Liver (tissue), 9 donors: Measurements from ENCODE around the gene UNC13A. TPM values are rescaled to one million over a fixed set of nuclear protein-coding genes. Genes with fewer than 3 reads are reported as not detected.

Experiments used
- DNase-seq: peaks from one replicate; pipeline ENCODE4 v3.0.0-alpha.2; 2017; ENCODE audit warnings: low spot score
- H3K27ac ChIP-seq, 2 donors: one replicate each; pipeline ENCODE4 v1.7.0; 2013; ENCODE audit warnings: inconsistent platforms in 2 of 2, low read length in 2 of 2, control low read depth in 1 of 2, low read depth in 1 of 2, mild to moderate bottlenecking in 1 of 2
- H3K27me3 ChIP-seq, 4 donors: one replicate each; pipeline versions ENCODE4 v1.6.1 to v1.7.0; 2013; ENCODE audit warnings: low read length in 3 of 4, inconsistent platforms in 1 of 4, mild to moderate bottlenecking in 1 of 4, moderate library complexity in 1 of 4; ENCODE audit not compliant: control insufficient read depth in 4 of 4, insufficient read depth in 4 of 4
- H3K36me3 ChIP-seq, 4 donors: one replicate each; pipeline versions ENCODE4 v1.6.1 to v1.7.0; 2013; ENCODE audit warnings: low read length in 3 of 4, mild to moderate bottlenecking in 3 of 4, low read depth in 1 of 4, moderate library complexity in 1 of 4; ENCODE audit not compliant: control insufficient read depth in 4 of 4, insufficient read depth in 3 of 4
- H3K4me1 ChIP-seq, 4 donors: one replicate each; pipeline versions ENCODE4 v1.6.1 to v1.7.0; 2013; ENCODE audit warnings: low read length in 3 of 4, mild to moderate bottlenecking in 3 of 4, moderate library complexity in 1 of 4; ENCODE audit not compliant: control insufficient read depth in 4 of 4, insufficient read depth in 4 of 4
- H3K4me3 ChIP-seq, 3 donors: one replicate each; pipeline versions ENCODE4 v1.6.1 to v1.7.0; 2013; ENCODE audit warnings: low read length in 3 of 3, control low read depth in 1 of 3, low read depth in 1 of 3, mild to moderate bottlenecking in 1 of 3
- H3K9ac ChIP-seq, 2 donors: one replicate each; pipeline ENCODE4 v1.7.0; 2013; ENCODE audit warnings: low read length in 2 of 2, mild to moderate bottlenecking in 2 of 2, moderate library complexity in 2 of 2, control low read depth in 1 of 2, low read depth in 1 of 2
- H3K9me3 ChIP-seq, 4 donors: one replicate each; pipeline versions ENCODE4 v1.6.1 to v1.7.0; 2013; ENCODE audit warnings: low read length in 3 of 4; ENCODE audit not compliant: control insufficient read depth in 4 of 4
- ATF3 ChIP-seq: IDR thresholded peaks from 2 replicates; pipeline ENCODE4 v1.6.1; 2016; ENCODE audit warnings: antibody characterized with exemption
- CTCF ChIP-seq: fragments of 150-350 bp; IDR thresholded peaks from 2 replicates; pipeline ENCODE4 v1.5.1; 2017; ENCODE audit warnings: improper control_type of control experiment, low read depth, low read length; ENCODE audit not compliant: missing input control
- EGR1 ChIP-seq, 2 donors: IDR thresholded peaks; 2 replicates each; pipeline ENCODE4 v1.6.1; 2016 to 2018; ENCODE audit warnings: antibody characterized with exemption in 2 of 2, low read depth in 2 of 2
- FOXA1 ChIP-seq: IDR thresholded peaks from 2 replicates; pipeline ENCODE4 v1.6.1; 2016; ENCODE audit warnings: antibody characterized with exemption
- FOXA2 ChIP-seq: IDR thresholded peaks from 2 replicates; pipeline ENCODE4 v1.6.1; 2016; ENCODE audit warnings: antibody characterized with exemption
- GABPA ChIP-seq, 2 donors: IDR thresholded peaks in 1 of 2; conservative IDR thresholded peaks in 1 of 2; 2 replicates each; pipeline ENCODE4 v1.6.1; 2016; ENCODE audit warnings: antibody characterized with exemption in 2 of 2, mild to moderate bottlenecking in 1 of 2, moderate library complexity in 1 of 2
- HNF4A ChIP-seq, 2 donors: conservative IDR thresholded peaks; 2 replicates each; pipeline ENCODE4 v1.6.1; 2016; ENCODE audit warnings: antibody characterized with exemption in 2 of 2, mild to moderate bottlenecking in 2 of 2
- HNF4G ChIP-seq: IDR thresholded peaks from 2 replicates; pipeline ENCODE4 v1.6.1; 2016; ENCODE audit warnings: antibody characterized with exemption
- JUND ChIP-seq, 2 donors: IDR thresholded peaks; 2 replicates each; pipeline ENCODE4 v1.6.1; 2016; ENCODE audit warnings: antibody characterized with exemption in 2 of 2
- MAX ChIP-seq: IDR thresholded peaks from 2 replicates; pipeline ENCODE4 v1.6.1; 2016; ENCODE audit warnings: antibody characterized with exemption
- NR2F2 ChIP-seq: IDR thresholded peaks from 2 replicates; pipeline ENCODE4 v1.6.1; 2016; ENCODE audit warnings: antibody characterized with exemption
- RAD21 ChIP-seq, 2 donors: IDR thresholded peaks; 2 replicates each; pipeline ENCODE4 v1.6.1; 2016; ENCODE audit warnings: antibody characterized with exemption in 2 of 2, mild to moderate bottlenecking in 2 of 2
- REST ChIP-seq: IDR thresholded peaks from 2 replicates; pipeline ENCODE4 v1.6.1; 2016; ENCODE audit warnings: antibody characterized with exemption, mild to moderate bottlenecking
- RXRA ChIP-seq, 2 donors: IDR thresholded peaks; 2 replicates each; pipeline ENCODE4 v1.6.1; 2017 to 2018; ENCODE audit warnings: antibody characterized with exemption in 2 of 2, mild to moderate bottlenecking in 1 of 2
- SP1 ChIP-seq: IDR thresholded peaks from 2 replicates; pipeline ENCODE4 v1.6.1; 2018; ENCODE audit warnings: antibody characterized with exemption, mild to moderate bottlenecking
- TAF1 ChIP-seq: conservative IDR thresholded peaks from 2 replicates; pipeline ENCODE4 v1.6.1; 2016; ENCODE audit warnings: antibody characterized with exemption, mild to moderate bottlenecking
- YY1 ChIP-seq: IDR thresholded peaks from 2 replicates; pipeline ENCODE4 v1.6.1; 2016; ENCODE audit warnings: antibody characterized with exemption, mild to moderate bottlenecking
- ZBTB33 ChIP-seq: IDR thresholded peaks from 2 replicates; pipeline ENCODE4 v1.6.1; 2016; ENCODE audit warnings: antibody characterized with exemption
- WGBS: extraction: QIAGEN DNeasy Blood & Tissue Kit; methylation state at CpG from one replicate; pipeline ENCODE4 v1.1.7; 2013; 5-methylcytosine and 5-hydroxymethylcytosine counted together
- polyA plus RNA-seq, 2 donors: library from polyadenylated mRNA; stranded (reverse) in 1 of 2; unstranded in 1 of 2; fragments of 200-250 nt in 1 of 2; fragments of >200 nt in 1 of 2; fragmentation: Nextera tagmentation in 1 of 2; extraction: Ambion mirVana in 1 of 2; gene quantifications; one replicate each; pipeline versions ENCODE4 v1.2.1 to v1.2.3, GENCODE V29; 2013 to 2015
- total RNA-seq, 2 donors: library from RNA; depleted of rRNA; stranded (reverse); fragments of >200 nt; gene quantifications; one replicate each; pipeline ENCODE4 v1.2.3, GENCODE V29; 2014
- donor health status: healthy.
- donor health status: healthy.
- donor health status: healthy.
- donor health status: healthy.
- donor health status: healthy.

The UNC13A gene
- total and polyA plus RNA-seq, 4 donors: under 0.01 to 0.01 TPM; not detected in 2

- Histone ChIP-seq H3K9ac (no peak overlapping the region), H3K36me3 (peaks cover 3 to 38% (median 18%) of the 10 kb centered on the region in 4 donors), H3K27me3 (no peaks in the 10 kb centered on the region), H3K4me1 (no peaks in the 10 kb centered on the region), H3K27ac (no peak overlapping the region), H3K4me3 (no peak overlapping the region), H3K9me3 (no peaks in the 10 kb centered on the region)
- 63% methylated on average over 6 of the region's 6 CpGs for WGBS
- DNase-seq: no peak
- TF ChIP-seq SP1 (no peak), HNF4G (no peak)
Observed at GRCh38 chr19:17564781-17565180, 123.4 kb downstream of the UNC13A start.

- Histone ChIP-seq H3K27me3 (no peaks in the 10 kb centered on the region), H3K4me3 (no peak overlapping the region), H3K9ac (no peak overlapping the region), H3K9me3 (no peaks in the 10 kb centered on the region), H3K4me1 (no peaks in the 10 kb centered on the region), H3K27ac (no peak overlapping the region), H3K36me3 (peaks cover 2 to 28% (median 6%) of the 10 kb centered on the region in 4 donors)
- TF ChIP-seq NR2F2 (no peak), JUND (IDR thresholded peaks at IDR 0.05) (no peak), ATF3 (no peak), SP1 (no peak), CTCF (no peak), RXRA (IDR thresholded peaks at IDR 0.05) (no peak), FOXA1 (no peak), REST (no peak), GABPA (IDR thresholded peaks at IDR 0.05 in 1 of 2, conservative IDR thresholded peaks at IDR 0.05 in 1 of 2) (no peak), YY1 (no peak), TAF1 (no peak), HNF4G (no peak), RAD21 (IDR thresholded peaks at IDR 0.05) (no peak)
- DNase-seq: no peak
- WGBS: 88% methylated on average over 11 of the region's 11 CpGs
Observed at GRCh38 chr19:17562561-17562960, 125.6 kb downstream of the UNC13A start.

GRCh38 chr19:17562097-17562496, 126.1 kb downstream of the UNC13A start:
- no peaks in the 10 kb centered on the region for H3K4me1 ChIP-seq
- H3K9ac ChIP-seq: no peak overlapping the region
- no peak overlapping the region for H3K4me3 ChIP-seq
- no peak overlapping the region for H3K27ac ChIP-seq
- no peaks in the 10 kb centered on the region for H3K9me3 ChIP-seq
- peaks cover 2 to 24% (median 6%) of the 10 kb centered on the region in 4 donors for H3K36me3 ChIP-seq
- WGBS: 98% methylated on average over 4 of the region's 4 CpGs
- no peaks in the 10 kb centered on the region for H3K27me3 ChIP-seq
- DNase-seq: no peak
- TF ChIP-seq GABPA (IDR thresholded peaks at IDR 0.05 in 1 of 2, conservative IDR thresholded peaks at IDR 0.05 in 1 of 2) (no peak), MAX (no peak), HNF4G (no peak), FOXA2 (no peak), FOXA1 (no peak), TAF1 (no peak), EGR1 (IDR thresholded peaks at IDR 0.05; ENCODE audit: low read depth in 2 of 2) (no peak), ZBTB33 (no peak), NR2F2 (no peak), HNF4A (conservative IDR thresholded peaks at IDR 0.05) (no peak)
